ENCODE measurements around the gene GTSF1L.

The GTSF1L gene

DNA sequence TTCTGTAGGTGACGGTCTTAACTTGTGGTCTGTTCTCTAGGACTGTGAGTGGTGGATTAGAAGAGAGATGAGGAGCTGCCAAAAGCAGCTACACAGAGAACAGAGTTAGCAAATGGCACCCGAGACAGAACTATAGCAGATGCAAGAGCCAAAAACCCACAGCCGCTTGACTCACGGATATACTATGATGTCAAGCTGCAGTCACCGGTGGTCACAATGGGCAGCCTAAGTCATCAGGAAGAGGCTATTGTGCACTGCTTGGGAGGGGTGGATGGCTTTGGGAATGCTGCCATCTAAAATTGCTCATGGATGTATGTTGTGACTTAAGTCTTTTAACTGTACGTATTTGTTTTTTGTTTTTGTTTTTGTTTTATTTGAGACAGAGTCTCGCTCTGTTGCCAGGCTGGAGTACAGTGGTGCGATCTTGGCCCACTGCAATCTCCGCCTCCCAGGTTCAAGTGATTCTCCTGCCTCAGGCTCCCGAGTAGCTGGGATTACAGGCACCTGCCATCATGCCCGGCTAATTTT is at the start of gene GTSF1L:
TSS of gene GTSF1L (minus strand) at position 192 of the 528 bp plus-strand sequence. CDS start 308 bp downstream, outside the sequence.
- no peaks in the 10 kb centered on the region for H3K27me3 ChIP-seq (ENCODE audit: insufficient read depth, insufficient read length)
- H3K4me3 ChIP-seq (ENCODE audit: insufficient read length, low read depth): no peak within 1 kb of the TSS
- no peak for DNase-seq (ENCODE audit: low read depth, low spot score)
- TF ChIP-seq YY1 (IDR thresholded peaks at IDR 0.05; ENCODE audit: insufficient read depth, insufficient read length) (no peak), ZNF274 (IDR thresholded peaks at IDR 0.05; ENCODE audit: low read depth, low read length) (no peak), SUZ12 (IDR thresholded peaks at IDR 0.05; ENCODE audit: extremely low read depth, insufficient read depth, insufficient read length) (no peak)
- H3K9ac ChIP-seq (ENCODE audit: insufficient read length, low read depth): no peak within 1 kb of the TSS
- H3K4me1 ChIP-seq (ENCODE audit: insufficient read depth, insufficient read length): peaks cover under 1% of the 10 kb centered on the region
- no peaks in the 10 kb centered on the region for H3K36me3 ChIP-seq (ENCODE audit: insufficient read depth, insufficient read length, low read length)
- H3K9me3 ChIP-seq (ENCODE audit: insufficient read depth, low read length): peaks cover 7% of the 10 kb centered on the region; the same call in 1 of the 2 replicates

DNA sequence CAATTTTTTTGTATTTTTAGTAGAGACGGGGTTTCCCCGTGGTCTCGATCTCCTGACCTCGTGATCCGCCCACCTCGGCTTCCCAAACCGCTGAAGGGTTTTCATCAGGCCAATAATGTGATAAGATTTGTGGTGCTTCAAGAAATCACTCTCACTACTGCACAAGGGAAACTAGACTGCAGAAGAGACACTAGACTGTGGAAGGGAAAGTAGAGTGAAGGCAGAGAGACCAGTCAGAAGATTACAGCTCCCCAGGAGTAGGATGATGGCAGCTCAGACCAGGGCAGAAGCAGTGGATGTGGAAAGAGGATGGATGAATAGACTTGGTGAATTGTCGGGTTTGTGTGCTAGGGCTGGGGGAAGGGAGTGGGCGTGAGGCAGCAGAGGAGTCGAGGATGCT is 48.0 kb upstream of the GTSF1L start:
- H3K9me3 ChIP-seq (ENCODE audit: insufficient read depth, low read length): no peaks in the 10 kb centered on the region; the same call in 1 of the 2 replicates
- no peak overlapping the region for H3K9ac ChIP-seq (ENCODE audit: insufficient read length, low read depth)
- no peaks in the 10 kb centered on the region for H3K27me3 ChIP-seq (ENCODE audit: insufficient read depth, insufficient read length)
- DNase-seq (ENCODE audit: low read depth, low spot score): no peak
- no peak for TF ChIP-seq SUZ12 (IDR thresholded peaks at IDR 0.05; ENCODE audit: extremely low read depth, insufficient read depth, insufficient read length)
- no peak for TF ChIP-seq ZNF274 (IDR thresholded peaks at IDR 0.05; ENCODE audit: low read depth, low read length)
- TF ChIP-seq YY1 (IDR thresholded peaks at IDR 0.05; ENCODE audit: insufficient read depth, insufficient read length): no peak
- H3K36me3 ChIP-seq (ENCODE audit: insufficient read depth, insufficient read length, low read length): no peaks in the 10 kb centered on the region
- H3K4me3 ChIP-seq (ENCODE audit: insufficient read length, low read depth): no peak overlapping the region
- no peaks in the 10 kb centered on the region for H3K4me1 ChIP-seq (ENCODE audit: insufficient read depth, insufficient read length)

DNA sequence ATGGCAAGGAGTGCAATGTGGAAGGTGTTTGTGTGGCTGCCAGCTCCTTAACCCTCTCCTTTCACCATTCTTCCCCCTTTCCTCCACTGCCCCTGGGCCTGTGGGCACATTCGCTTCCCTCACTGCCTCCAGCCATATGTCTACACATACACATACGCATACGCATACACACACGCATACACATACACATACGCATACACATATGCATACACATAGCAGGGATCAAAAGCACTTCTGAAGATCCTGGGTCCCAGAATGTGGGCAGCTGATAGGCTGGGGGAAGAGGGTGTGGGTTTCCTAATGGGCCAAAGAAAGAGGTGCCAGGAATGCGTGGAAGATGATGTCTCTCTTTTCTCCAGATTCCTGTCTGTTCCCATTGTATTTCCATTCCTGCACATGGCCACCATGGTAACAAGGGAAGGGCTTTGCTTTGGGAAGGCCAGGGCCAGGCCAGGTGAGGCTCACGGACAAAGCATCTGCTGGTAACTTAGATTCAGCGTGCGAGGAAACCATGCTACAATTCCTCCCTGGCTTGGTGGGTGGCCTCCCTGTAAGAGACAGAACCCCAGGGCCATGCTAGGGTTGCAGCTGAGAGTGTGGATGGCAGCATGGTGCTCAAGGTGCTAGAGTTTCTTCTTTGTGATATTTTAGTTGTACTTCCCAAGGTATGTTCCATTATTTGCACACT is 44.8 kb upstream of the GTSF1L start:
- TF ChIP-seq SUZ12 (IDR thresholded peaks at IDR 0.05; ENCODE audit: extremely low read depth, insufficient read depth, insufficient read length): no peak
- TF ChIP-seq YY1 (IDR thresholded peaks at IDR 0.05; ENCODE audit: insufficient read depth, insufficient read length): no peak
- no peak for DNase-seq (ENCODE audit: low read depth, low spot score)
- no peaks in the 10 kb centered on the region for H3K9me3 ChIP-seq (ENCODE audit: insufficient read depth, low read length)
- no peaks in the 10 kb centered on the region for H3K27me3 ChIP-seq (ENCODE audit: insufficient read depth, insufficient read length)
- no peak overlapping the region for H3K9ac ChIP-seq (ENCODE audit: insufficient read length, low read depth)
- no peak overlapping the region for H3K4me3 ChIP-seq (ENCODE audit: insufficient read length, low read depth)
- no peaks in the 10 kb centered on the region for H3K36me3 ChIP-seq (ENCODE audit: insufficient read depth, insufficient read length, low read length)
- H3K4me1 ChIP-seq (ENCODE audit: insufficient read depth, insufficient read length): no peaks in the 10 kb centered on the region

DNA sequence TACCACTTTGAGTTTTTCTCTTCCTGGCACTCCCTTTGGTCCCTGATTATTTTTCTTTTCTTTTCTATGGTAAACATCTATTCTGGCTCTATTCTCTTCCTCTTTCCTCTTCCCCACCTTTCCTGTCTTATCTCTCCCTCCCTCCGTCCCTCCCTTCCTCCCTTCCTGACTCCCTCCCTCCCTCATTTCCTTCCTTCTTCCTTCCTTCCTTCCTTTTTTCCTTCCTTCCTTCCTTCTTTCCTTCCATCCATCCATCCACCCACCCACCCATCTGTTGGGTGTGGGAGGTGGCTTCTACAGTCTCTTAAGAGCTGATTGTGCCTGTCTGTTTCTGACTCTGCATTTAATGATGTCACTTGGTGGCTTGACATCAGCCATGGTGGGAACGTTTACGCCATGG is 43.5 kb upstream of the GTSF1L start:
- Histone ChIP-seq H3K9me3 (ENCODE audit: insufficient read depth, low read length) (no peaks in the 10 kb centered on the region), H3K4me1 (ENCODE audit: insufficient read depth, insufficient read length) (no peaks in the 10 kb centered on the region), H3K27me3 (ENCODE audit: insufficient read depth, insufficient read length) (no peaks in the 10 kb centered on the region), H3K4me3 (ENCODE audit: insufficient read length, low read depth) (no peak overlapping the region), H3K9ac (ENCODE audit: insufficient read length, low read depth) (no peak overlapping the region), H3K36me3 (ENCODE audit: insufficient read depth, insufficient read length, low read length) (no peaks in the 10 kb centered on the region)
- no peak for TF ChIP-seq ZNF274 (IDR thresholded peaks at IDR 0.05; ENCODE audit: low read depth, low read length)
- TF ChIP-seq YY1 (IDR thresholded peaks at IDR 0.05; ENCODE audit: insufficient read depth, insufficient read length): no peak
- no peak for TF ChIP-seq SUZ12 (IDR thresholded peaks at IDR 0.05; ENCODE audit: extremely low read depth, insufficient read depth, insufficient read length)
- no peak for DNase-seq (ENCODE audit: low read depth, low spot score)

DNA sequence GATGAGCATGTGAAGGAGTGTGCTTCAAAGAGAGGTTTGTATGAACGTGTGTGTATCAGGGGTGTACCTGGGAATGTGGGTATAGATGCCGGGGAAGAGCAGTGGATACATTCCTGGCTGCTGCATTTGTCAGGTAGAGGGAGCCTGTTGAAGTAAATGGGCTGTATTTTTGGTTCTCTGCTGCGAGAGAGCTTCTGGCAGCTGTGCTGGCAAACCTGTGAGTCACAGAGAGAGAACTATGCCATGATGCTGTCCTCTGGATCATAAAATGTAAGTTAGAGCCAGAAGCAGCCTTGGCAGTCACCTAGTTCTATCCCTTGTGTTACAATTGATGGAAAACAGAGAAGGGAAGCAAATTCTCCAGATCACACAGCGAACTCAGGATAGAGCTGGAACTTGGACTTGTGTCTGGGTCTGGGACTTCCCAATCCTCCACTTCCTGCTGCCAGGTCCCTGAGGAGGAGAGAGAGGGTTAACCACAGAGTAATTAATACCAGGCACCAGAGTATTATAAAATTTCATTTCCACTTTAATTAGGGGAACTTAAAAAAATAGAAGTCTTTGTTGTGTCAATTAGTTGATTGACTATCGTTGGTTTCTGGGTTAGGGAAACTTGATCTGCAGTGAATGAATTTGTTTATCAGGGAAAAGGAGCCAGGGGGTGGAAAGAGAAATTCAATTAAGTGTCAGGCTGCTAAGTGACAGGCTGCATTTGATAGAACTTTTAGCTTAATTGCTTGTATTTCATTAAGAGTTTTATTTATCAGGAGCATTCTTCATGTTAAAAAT is 41.1 kb upstream of the GTSF1L start:
- DNase-seq (ENCODE audit: low read depth, low spot score): no peak
- H3K4me1 ChIP-seq (ENCODE audit: insufficient read depth, insufficient read length): no peaks in the 10 kb centered on the region
- H3K4me3 ChIP-seq (ENCODE audit: insufficient read length, low read depth): no peak overlapping the region
- H3K36me3 ChIP-seq (ENCODE audit: insufficient read depth, insufficient read length, low read length): no peaks in the 10 kb centered on the region
- H3K9ac ChIP-seq (ENCODE audit: insufficient read length, low read depth): no peak overlapping the region
- no peaks in the 10 kb centered on the region for H3K27me3 ChIP-seq (ENCODE audit: insufficient read depth, insufficient read length)
- H3K9me3 ChIP-seq (ENCODE audit: insufficient read depth, low read length): no peaks in the 10 kb centered on the region
- no peak for TF ChIP-seq SUZ12 (IDR thresholded peaks at IDR 0.05; ENCODE audit: extremely low read depth, insufficient read depth, insufficient read length)
- no peak for TF ChIP-seq YY1 (IDR thresholded peaks at IDR 0.05; ENCODE audit: insufficient read depth, insufficient read length)
- TF ChIP-seq ZNF274 (IDR thresholded peaks at IDR 0.05; ENCODE audit: low read depth, low read length): no peak

DNA sequence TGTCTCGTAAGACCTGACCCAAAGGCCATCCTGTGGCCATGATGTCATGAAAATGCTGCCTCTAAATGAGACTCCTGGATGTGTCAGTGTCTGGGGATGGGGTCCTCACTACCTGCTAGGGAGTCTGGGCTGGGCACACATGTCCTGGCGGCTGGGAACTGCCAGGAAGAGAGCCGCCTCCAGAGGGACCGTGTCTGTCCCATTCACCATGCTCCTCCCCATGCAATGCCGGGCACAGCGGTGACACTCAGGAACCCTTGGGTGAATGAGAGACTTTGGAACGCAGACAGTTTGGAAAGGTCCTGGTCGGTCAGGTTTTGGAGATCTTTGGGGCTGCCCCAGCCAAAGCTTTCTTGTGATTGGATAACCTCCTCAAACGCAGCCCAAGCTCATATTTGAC is 40.1 kb upstream of the GTSF1L start:
- TF ChIP-seq SUZ12 (IDR thresholded peaks at IDR 0.05; ENCODE audit: extremely low read depth, insufficient read depth, insufficient read length) (no peak), YY1 (IDR thresholded peaks at IDR 0.05; ENCODE audit: insufficient read depth, insufficient read length) (no peak), ZNF274 (IDR thresholded peaks at IDR 0.05; ENCODE audit: low read depth, low read length) (no peak)
- Histone ChIP-seq H3K4me3 (ENCODE audit: insufficient read length, low read depth) (no peak overlapping the region), H3K9ac (ENCODE audit: insufficient read length, low read depth) (no peak overlapping the region), H3K27me3 (ENCODE audit: insufficient read depth, insufficient read length) (no peaks in the 10 kb centered on the region), H3K36me3 (ENCODE audit: insufficient read depth, insufficient read length, low read length) (no peaks in the 10 kb centered on the region), H3K4me1 (ENCODE audit: insufficient read depth, insufficient read length) (no peaks in the 10 kb centered on the region), H3K9me3 (ENCODE audit: insufficient read depth, low read length) (no peaks in the 10 kb centered on the region)
- no peak for DNase-seq (ENCODE audit: low read depth, low spot score)

DNA sequence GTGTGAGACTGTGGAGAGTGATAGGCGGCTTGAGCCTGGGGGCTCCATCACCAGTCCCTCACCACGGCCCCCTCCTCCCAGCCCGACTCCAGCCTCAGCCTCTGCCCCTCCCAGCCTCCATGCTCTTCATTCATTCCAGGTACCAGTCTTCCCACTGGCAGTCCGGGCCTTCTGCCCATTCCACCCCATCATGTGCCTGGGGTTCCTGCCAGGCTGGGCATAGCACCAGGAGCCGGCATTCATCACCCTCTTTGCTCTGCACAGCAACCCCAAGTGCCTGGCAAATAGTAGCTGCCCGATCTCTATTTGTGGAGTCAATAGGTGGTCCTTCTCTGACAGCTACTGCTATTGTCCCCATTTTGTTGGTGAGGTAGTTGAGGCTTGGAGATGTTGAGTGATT is 39.6 kb upstream of the GTSF1L start:
- no peaks in the 10 kb centered on the region for H3K9me3 ChIP-seq (ENCODE audit: insufficient read depth, low read length)
- H3K27me3 ChIP-seq (ENCODE audit: insufficient read depth, insufficient read length): no peaks in the 10 kb centered on the region
- H3K4me3 ChIP-seq (ENCODE audit: insufficient read length, low read depth): no peak overlapping the region
- TF ChIP-seq SUZ12 (IDR thresholded peaks at IDR 0.05; ENCODE audit: extremely low read depth, insufficient read depth, insufficient read length) (no peak), YY1 (IDR thresholded peaks at IDR 0.05; ENCODE audit: insufficient read depth, insufficient read length) (no peak), ZNF274 (IDR thresholded peaks at IDR 0.05; ENCODE audit: low read depth, low read length) (no peak)
- no peaks in the 10 kb centered on the region for H3K36me3 ChIP-seq (ENCODE audit: insufficient read depth, insufficient read length, low read length)
- H3K9ac ChIP-seq (ENCODE audit: insufficient read length, low read depth): no peak overlapping the region
- DNase-seq (ENCODE audit: low read depth, low spot score): no peak
- H3K4me1 ChIP-seq (ENCODE audit: insufficient read depth, insufficient read length): no peaks in the 10 kb centered on the region
